Measurements from ENCODE around the gene SDE2. TPM values are rescaled to one million over a fixed set of nuclear protein-coding genes. Genes with fewer than 3 reads are reported as not detected.

Gene SDE2
- total and polyA plus RNA-seq, 10 donors, result 4.6 to 23.6 (median 20.9) TPM

- peak; percentile 24 for DNase-seq
- intact Hi-C loops (cut with DNase I; ENCODE audit: low total_unique reads), result no loop called here
- peaks cover 0 to 14% (median 9%) of the 10 kb centered on the region in 6 donors for H3K4me1 ChIP-seq
- TF ChIP-seq CTCF (IDR thresholded peaks at IDR 0.05 in 8 of 11, conservative IDR thresholded peaks at IDR 0.05 in 3 of 11), result no peak
- no peak for TF ChIP-seq POLR2A (IDR thresholded peaks at IDR 0.05)
- TF ChIP-seq POLR2AphosphoS5 (IDR thresholded peaks at IDR 0.05), result no peak
- no peaks in the 10 kb centered on the region for H3K9me3 ChIP-seq
- WGBS, 5 donors, result 40 to 63% (median 44%) methylated on average over 6 of the region's 6 CpGs
- H3K4me3 ChIP-seq, result no peak overlapping the region
- no peaks in the 10 kb centered on the region for H3K36me3 ChIP-seq
- H3K27me3 ChIP-seq (replicated peaks in 1 of 7), result peaks cover 0 to 26% (median 0%) of the 10 kb centered on the region in 7 donors
- H3K27ac ChIP-seq, result no peak overlapping the region
Observed at GRCh38 chr1:225949041-225949440, 50.1 kb downstream of the SDE2 start.

DNA sequence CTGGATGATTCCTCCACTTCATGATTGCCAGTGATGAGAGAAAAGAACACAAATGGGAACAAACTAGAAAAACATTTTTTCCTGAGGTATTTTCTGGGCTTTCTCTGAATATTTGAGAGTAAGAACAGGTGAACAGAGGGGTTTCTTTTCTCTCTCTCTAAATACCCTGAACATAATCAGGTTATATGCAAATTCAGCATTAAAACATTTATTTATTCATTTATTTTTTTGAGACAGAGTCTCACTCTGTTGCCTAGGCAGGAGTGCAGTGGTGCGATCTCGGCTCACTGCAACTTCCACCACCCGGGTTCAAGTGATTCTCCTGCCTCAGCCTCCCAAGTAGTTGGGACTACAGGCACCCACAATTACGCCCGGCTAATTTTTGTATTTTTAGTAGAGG, 52.3 kb downstream of the SDE2 start:
- intact Hi-C loops (cut with DNase I; ENCODE audit: low total_unique reads), result no loop called here
- DNase-seq, result peak; percentile 4
- 90 to 97% (median 94%) methylated on average over 5 of the region's 5 CpGs for WGBS, 5 donors

DNA sequence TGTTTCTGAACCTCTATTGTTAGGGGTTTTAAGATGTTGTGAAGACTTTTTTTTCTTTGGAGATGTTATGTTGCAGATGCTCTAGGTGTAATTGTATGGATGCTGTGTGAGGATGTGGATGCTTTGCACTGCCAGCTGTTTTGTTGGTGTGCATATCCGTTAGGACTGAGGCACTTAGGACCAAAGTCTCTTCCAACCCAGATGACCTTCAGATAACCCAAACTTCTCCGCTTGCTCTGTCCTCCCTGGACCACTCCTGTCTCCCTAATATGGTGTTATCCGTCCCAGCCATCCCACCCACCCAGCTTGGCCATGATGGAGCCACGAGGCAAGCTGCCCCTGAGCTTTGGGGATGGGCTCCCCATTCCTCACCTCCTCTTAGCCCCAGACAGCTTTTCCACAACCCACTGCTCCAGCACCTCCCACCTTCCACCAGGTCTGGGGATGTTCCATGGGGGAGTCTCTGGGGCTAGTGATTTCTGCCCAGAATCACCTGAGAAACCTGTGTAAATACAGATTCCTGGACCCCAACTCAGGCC, 53.0 kb downstream of the SDE2 start:
- no peaks in the 10 kb centered on the region for H3K9me3 ChIP-seq
- no peak overlapping the region for H3K27ac ChIP-seq
- TF ChIP-seq POLR2AphosphoS5 (IDR thresholded peaks at IDR 0.05) (no peak), POLR2A (IDR thresholded peaks at IDR 0.05) (no peak), CTCF (IDR thresholded peaks at IDR 0.05 in 8 of 11, conservative IDR thresholded peaks at IDR 0.05 in 3 of 11) (no peak)
- H3K4me3 ChIP-seq, result no peak overlapping the region
- H3K36me3 ChIP-seq, result no peaks in the 10 kb centered on the region
- peaks cover 0 to 13% (median 0%) of the 10 kb centered on the region in 7 donors for H3K27me3 ChIP-seq (replicated peaks in 1 of 7)
- WGBS, 5 donors, result 67 to 89% (median 76%) methylated on average over 4 of the region's 4 CpGs
- peaks cover 5 to 28% (median 17%) of the 10 kb centered on the region in 6 donors for H3K4me1 ChIP-seq
- DNase-seq, result peak; percentile 15
- intact Hi-C loops (cut with DNase I; ENCODE audit: low total_unique reads), result no loop called here

More for the DNA sequence above, 52.3 kb downstream of the SDE2 start:
- Histone ChIP-seq H3K4me3 (no peak overlapping the region), H3K36me3 (no peaks in the 10 kb centered on the region), H3K4me1 (peaks cover 0 to 22% (median 14%) of the 10 kb centered on the region in 6 donors), H3K27me3 (replicated peaks in 1 of 7) (peaks cover 0 to 20% (median 0%) of the 10 kb centered on the region in 7 donors), H3K9me3 (no peaks in the 10 kb centered on the region), H3K27ac (no peak overlapping the region)
- no peak for TF ChIP-seq POLR2AphosphoS5 (IDR thresholded peaks at IDR 0.05)
- TF ChIP-seq CTCF (IDR thresholded peaks at IDR 0.05 in 8 of 11, conservative IDR thresholded peaks at IDR 0.05 in 3 of 11), result no peak
- no peak for TF ChIP-seq POLR2A (IDR thresholded peaks at IDR 0.05)

DNA sequence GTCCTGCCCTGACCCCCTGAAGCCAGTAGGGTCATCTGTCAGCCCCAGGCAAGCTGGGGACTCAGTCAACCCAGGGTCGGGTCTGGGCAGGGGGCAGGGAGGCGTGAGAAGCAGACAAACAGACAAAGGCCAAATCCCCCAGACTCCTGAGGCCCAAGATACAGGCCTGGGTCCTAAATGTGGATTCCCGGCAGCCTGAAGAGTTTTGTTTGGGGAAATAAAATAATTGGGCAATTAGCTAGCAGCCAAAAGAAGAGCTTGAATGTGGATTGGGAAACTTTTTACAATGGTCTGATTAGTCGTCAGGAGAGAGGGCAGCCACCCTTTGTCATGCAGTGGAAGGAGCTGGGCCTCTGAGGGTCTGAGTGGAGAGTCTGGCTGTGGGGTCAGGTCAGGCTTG, 53.6 kb downstream of the SDE2 start:
- WGBS, 5 donors, result 70 to 89% (median 84%) methylated on average over 4 of the region's 4 CpGs
- peak; percentile 63 for DNase-seq
- H3K36me3 ChIP-seq, result no peaks in the 10 kb centered on the region
- peaks cover 5 to 32% (median 20%) of the 10 kb centered on the region in 6 donors for H3K4me1 ChIP-seq
- peaks cover 0 to 7% (median 0%) of the 10 kb centered on the region in 7 donors for H3K27me3 ChIP-seq (replicated peaks in 1 of 7)
- no peaks in the 10 kb centered on the region for H3K9me3 ChIP-seq
- TF ChIP-seq CTCF (IDR thresholded peaks at IDR 0.05 in 8 of 11, conservative IDR thresholded peaks at IDR 0.05 in 3 of 11) (no peak), POLR2AphosphoS5 (IDR thresholded peaks at IDR 0.05) (no peak), POLR2A (IDR thresholded peaks at IDR 0.05) (no peak)
- H3K4me3 ChIP-seq, result no peak overlapping the region
- intact Hi-C loops (cut with DNase I; ENCODE audit: low total_unique reads), result no loop called here
- no peak overlapping the region for H3K27ac ChIP-seq
